ENCODE measurements around the gene YPEL2.
A peak's percentile ranks its signal among the peaks of the same experiment; 100 is the strongest.

Gene YPEL2

GRCh38 chr17:59331129-59331928 lies at the start of gene YPEL2:
Gene YPEL2 (plus strand): TSS chr17:59331655. CDS start chr17:59353410, 21,755 bp downstream.
- no peak within 1 kb of the TSS for H3K27ac ChIP-seq (ENCODE audit: low read depth, low read length)

GRCh38 chr17:59284317-59284716 lies 47.1 kb upstream of the YPEL2 start:
- Histone ChIP-seq H4K20me1 (ENCODE audit: control insufficient read depth, insufficient read depth, low read depth, low read length) (no peaks in the 10 kb centered on the region), H3K4me2 (ENCODE audit: low read length) (no peak overlapping the region), H3K9me3 (ENCODE audit: control insufficient read depth, insufficient read depth, low read length) (no peaks in the 10 kb centered on the region), H3K4me3 (ENCODE audit: low read length) (no peak overlapping the region), H3K9me2 (replicated peaks; ENCODE audit: control insufficient read depth, low read length) (no peaks in the 10 kb centered on the region), H3K79me2 (ENCODE audit: control insufficient read depth, low read length) (no peaks in the 10 kb centered on the region), H3K27ac (ENCODE audit: low read depth, low read length) (no peak overlapping the region), H3K36me3 (ENCODE audit: control insufficient read depth, low read length) (no peaks in the 10 kb centered on the region), H3F3A (ENCODE audit: control insufficient read depth, insufficient read depth) (no peaks in the 10 kb centered on the region), H3K4me1 (ENCODE audit: control insufficient read depth, low read length) (peaks cover 9% of the 10 kb centered on the region), H3K27me3 (ENCODE audit: control insufficient read depth, low read length) (no peaks in the 10 kb centered on the region)
- TF ChIP-seq CTCF (IDR thresholded peaks at IDR 0.05; ENCODE audit: low read depth, low read length, poor library complexity, severe bottlenecking), result no peak
- TF ChIP-seq EZH2phosphoT487 (IDR thresholded peaks at IDR 0.05; ENCODE audit: borderline replicate concordance, low read length), result no peak

More at GRCh38 chr17:59331129-59331928, at the start of gene YPEL2:
- Histone ChIP-seq H3K4me1 (ENCODE audit: control insufficient read depth, low read length) (peaks cover 46% of the 10 kb centered on the region), H3K4me3 (ENCODE audit: low read length) (peak within 1 kb of the TSS; percentile 77), H3F3A (ENCODE audit: control insufficient read depth, insufficient read depth) (peaks cover 11% of the 10 kb centered on the region), H3K36me3 (ENCODE audit: control insufficient read depth, low read length) (no peaks in the 10 kb centered on the region), H3K4me2 (ENCODE audit: low read length) (peak within 1 kb of the TSS; percentile 90), H3K9me2 (replicated peaks; ENCODE audit: control insufficient read depth, low read length) (no peaks in the 10 kb centered on the region), H3K27me3 (ENCODE audit: control insufficient read depth, low read length) (peaks cover 36% of the 10 kb centered on the region), H4K20me1 (ENCODE audit: control insufficient read depth, insufficient read depth, low read depth, low read length) (no peaks in the 10 kb centered on the region), H3K9me3 (ENCODE audit: control insufficient read depth, insufficient read depth, low read length) (no peaks in the 10 kb centered on the region), H3K79me2 (ENCODE audit: control insufficient read depth, low read length) (no peaks in the 10 kb centered on the region)
- TF ChIP-seq CTCF (IDR thresholded peaks at IDR 0.05; ENCODE audit: low read depth, low read length, poor library complexity, severe bottlenecking) (no peak), EZH2phosphoT487 (IDR thresholded peaks at IDR 0.05; ENCODE audit: borderline replicate concordance, low read length) (no peak)

GRCh38 chr17:59287452-59287851 lies 44.0 kb upstream of the YPEL2 start:
- Histone ChIP-seq H3K79me2 (ENCODE audit: control insufficient read depth, low read length) (no peaks in the 10 kb centered on the region), H3F3A (ENCODE audit: control insufficient read depth, insufficient read depth) (no peaks in the 10 kb centered on the region), H3K4me3 (ENCODE audit: low read length) (no peak overlapping the region), H3K27ac (ENCODE audit: low read depth, low read length) (no peak overlapping the region), H3K9me3 (ENCODE audit: control insufficient read depth, insufficient read depth, low read length) (no peaks in the 10 kb centered on the region), H3K27me3 (ENCODE audit: control insufficient read depth, low read length) (no peaks in the 10 kb centered on the region), H3K4me1 (ENCODE audit: control insufficient read depth, low read length) (peaks cover 19% of the 10 kb centered on the region), H3K4me2 (ENCODE audit: low read length) (no peak overlapping the region; the same call in 1 of the 2 replicates), H3K9me2 (replicated peaks; ENCODE audit: control insufficient read depth, low read length) (no peaks in the 10 kb centered on the region), H4K20me1 (ENCODE audit: control insufficient read depth, insufficient read depth, low read depth, low read length) (no peaks in the 10 kb centered on the region), H3K36me3 (ENCODE audit: control insufficient read depth, low read length) (no peaks in the 10 kb centered on the region)
- no peak for TF ChIP-seq EZH2phosphoT487 (IDR thresholded peaks at IDR 0.05; ENCODE audit: borderline replicate concordance, low read length)
- TF ChIP-seq CTCF (IDR thresholded peaks at IDR 0.05; ENCODE audit: low read depth, low read length, poor library complexity, severe bottlenecking), result no peak
